ENCODE measurements around the gene CYP2U1. TPM values are rescaled to one million over a fixed set of nuclear protein-coding genes. Genes with fewer than 3 reads are reported as not detected.
A peak's percentile ranks its signal among the peaks of the same experiment; 100 is the strongest.

CYP2U1 gene
- total RNA-seq, 1 experiment from 2014 or later: 1.1 TPM

- H3K27me3 ChIP-seq (ENCODE audit: insufficient read depth, low read depth): no peaks in the 10 kb centered on the region
- no peaks in the 10 kb centered on the region for H4K20me1 ChIP-seq (ENCODE audit: insufficient read depth)
- H3K27ac ChIP-seq: no peak overlapping the region
- TF ChIP-seq EZH2 (IDR thresholded peaks at IDR 0.05; ENCODE audit: low read depth) (no peak), CTCF (conservative IDR thresholded peaks at IDR 0.05) (no peak)
- H2AFZ ChIP-seq: no peak overlapping the region
- H3K9me2 ChIP-seq (ENCODE audit: insufficient read depth): no peaks in the 10 kb centered on the region
- no peak for DNase-seq
- H3K4me3 ChIP-seq: no peak overlapping the region
- no peak overlapping the region for H3K4me2 ChIP-seq
- no peaks in the 10 kb centered on the region; the same call in 1 of the 2 replicates for H3K9me3 ChIP-seq (ENCODE audit: insufficient read depth, low read depth)
- 0 out of 2 replicates have a peak, but pooled peaks cover 2% of the 10 kb centered on the region for H3K79me2 ChIP-seq (ENCODE audit: low read depth)
- intact Hi-C loops (cut with micrococcal nuclease; ENCODE audit: unreplicated experiment): no loop called here
- POLR2A ChIA-PET (ENCODE audit: unreplicated experiment): no interaction called here
- H3K4me1 ChIP-seq (replicated peaks; ENCODE audit: insufficient read depth): peaks cover 26% of the 10 kb centered on the region
- H3K36me3 ChIP-seq (ENCODE audit: low read depth): no peaks in the 10 kb centered on the region
- CTCF ChIA-PET: interaction anchor here (0.6 to 2.1 kb wide), 2 partner anchors 13 to 19 kb away, joined by 3 to 8 read pairs; no protein-coding TSS in a partner anchor
- no TSS peak for BruUV-seq (replicated peaks)
- peaks cover 17% of the 10 kb centered on the region; the same call in 1 of the 2 replicates for H3F3A ChIP-seq (ENCODE audit: insufficient read depth, low read depth)
These were observed 37.2 kb upstream of the CYP2U1 start for GRCh38 chr4:107894138-107894603.

GRCh38 chr4:107896158-107896645 is 35.1 kb upstream of the CYP2U1 start:
- Histone ChIP-seq H3K79me2 (ENCODE audit: low read depth) (0 out of 2 replicates have a peak, but pooled peaks cover 2% of the 10 kb centered on the region), H3K27ac (peak overlapping the region; percentile 87), H3K36me3 (ENCODE audit: low read depth) (no peaks in the 10 kb centered on the region), H3K4me2 (peak overlapping the region; percentile 65), H3K4me1 (replicated peaks; ENCODE audit: insufficient read depth) (peaks cover 26% of the 10 kb centered on the region), H3F3A (ENCODE audit: insufficient read depth, low read depth) (peaks cover 17% of the 10 kb centered on the region; the same call in 1 of the 2 replicates), H4K20me1 (ENCODE audit: insufficient read depth) (no peaks in the 10 kb centered on the region), H3K9me2 (ENCODE audit: insufficient read depth) (no peaks in the 10 kb centered on the region), H3K4me3 (peak overlapping the region; percentile 20; the same call in 1 of the 2 replicates), H3K27me3 (ENCODE audit: insufficient read depth, low read depth) (no peaks in the 10 kb centered on the region), H2AFZ (no peak overlapping the region), H3K9me3 (ENCODE audit: insufficient read depth, low read depth) (no peaks in the 10 kb centered on the region; the same call in 1 of the 2 replicates)
- TF ChIP-seq CTCF (conservative IDR thresholded peaks at IDR 0.05): no peak
- no peak for TF ChIP-seq EZH2 (IDR thresholded peaks at IDR 0.05; ENCODE audit: low read depth)
- BruUV-seq (replicated peaks): no TSS peak
- CTCF ChIA-PET: interaction anchor here (2.1 kb wide), 1 partner anchor 17 kb away, joined by 8 read pairs; no protein-coding TSS in a partner anchor
- POLR2A ChIA-PET (ENCODE audit: unreplicated experiment): interaction anchor here (0.5 to 0.6 kb wide), 3 partner anchors 32 to 176 kb away, joined by 4 to 6 read pairs (median 5); no protein-coding TSS in a partner anchor
- DNase-seq: peak; percentile 44 to 97
- intact Hi-C loops (cut with micrococcal nuclease; ENCODE audit: unreplicated experiment): loop anchor here (1.0 kb wide), 3 partner anchors 19 to 72 kb away; partner anchors contain the start of gene SGMS2

- peak overlapping the region; percentile 20; the same call in 1 of the 2 replicates for H3K4me3 ChIP-seq
- H3K36me3 ChIP-seq (ENCODE audit: low read depth): no peaks in the 10 kb centered on the region
- no peaks in the 10 kb centered on the region for H4K20me1 ChIP-seq (ENCODE audit: insufficient read depth)
- peaks cover 26% of the 10 kb centered on the region for H3K4me1 ChIP-seq (replicated peaks; ENCODE audit: insufficient read depth)
- no peak for TF ChIP-seq CTCF (conservative IDR thresholded peaks at IDR 0.05)
- no peak for TF ChIP-seq EZH2 (IDR thresholded peaks at IDR 0.05; ENCODE audit: low read depth)
- no peaks in the 10 kb centered on the region; the same call in 1 of the 2 replicates for H3K9me3 ChIP-seq (ENCODE audit: insufficient read depth, low read depth)
- no peaks in the 10 kb centered on the region for H3K27me3 ChIP-seq (ENCODE audit: insufficient read depth, low read depth)
- peaks cover 17% of the 10 kb centered on the region; the same call in 1 of the 2 replicates for H3F3A ChIP-seq (ENCODE audit: insufficient read depth, low read depth)
- CTCF ChIA-PET: no interaction called here
- 0 out of 2 replicates have a peak, but pooled peaks cover 2% of the 10 kb centered on the region for H3K79me2 ChIP-seq (ENCODE audit: low read depth)
- H2AFZ ChIP-seq: no peak overlapping the region
- H3K4me2 ChIP-seq: peak overlapping the region; percentile 65
- DNase-seq: no peak
- H3K9me2 ChIP-seq (ENCODE audit: insufficient read depth): no peaks in the 10 kb centered on the region
- BruUV-seq (replicated peaks): no TSS peak
- intact Hi-C loops (cut with micrococcal nuclease; ENCODE audit: unreplicated experiment): loop anchor here (1.0 kb wide), 3 partner anchors 19 to 72 kb away; partner anchors contain the start of gene SGMS2
- POLR2A ChIA-PET (ENCODE audit: unreplicated experiment): interaction anchor here (0.5 to 0.6 kb wide), 3 partner anchors 33 to 176 kb away, joined by 4 to 6 read pairs (median 5); no protein-coding TSS in a partner anchor
- H3K27ac ChIP-seq: peak overlapping the region; percentile 87
These were observed 34.7 kb upstream of the CYP2U1 start for GRCh38 chr4:107896646-107897045.

Data from PC-9 (cell line).